Superior temporal gyrus (tissue), 1 donor: ENCODE data around the gene THAP5.
"Not testable (repeated sequence)": the region's sequence is repeated elsewhere in the genome, so short reads cannot be mapped to it uniquely, and the experiment has no call there.

ENCODE experiments used
- DNase-seq: peaks from one replicate; pipeline ENCODE4 v3.0.0-alpha.2; 2016; ENCODE audit errors: extremely low spot score

THAP5 gene

DNA sequence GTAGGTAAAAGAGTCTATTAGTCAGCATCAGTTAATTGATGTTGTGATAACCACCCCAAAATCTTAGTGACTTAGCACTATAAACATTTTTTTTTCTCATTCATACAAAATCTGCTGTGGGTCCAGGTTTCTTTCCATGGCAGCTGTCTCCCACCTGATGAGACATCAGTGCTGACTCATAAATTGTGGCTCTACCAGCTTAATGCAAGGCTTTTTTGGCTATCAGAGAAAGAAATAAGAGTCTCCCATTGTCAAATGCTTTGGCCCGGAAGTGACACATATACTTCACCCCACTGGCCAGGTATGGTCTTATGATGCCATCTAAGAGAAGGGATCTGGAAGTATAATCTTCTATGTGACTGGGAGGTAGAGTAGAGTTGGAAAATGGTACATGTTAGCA, 14.7 kb upstream of the THAP5 start:
- no peak for DNase-seq

DNA sequence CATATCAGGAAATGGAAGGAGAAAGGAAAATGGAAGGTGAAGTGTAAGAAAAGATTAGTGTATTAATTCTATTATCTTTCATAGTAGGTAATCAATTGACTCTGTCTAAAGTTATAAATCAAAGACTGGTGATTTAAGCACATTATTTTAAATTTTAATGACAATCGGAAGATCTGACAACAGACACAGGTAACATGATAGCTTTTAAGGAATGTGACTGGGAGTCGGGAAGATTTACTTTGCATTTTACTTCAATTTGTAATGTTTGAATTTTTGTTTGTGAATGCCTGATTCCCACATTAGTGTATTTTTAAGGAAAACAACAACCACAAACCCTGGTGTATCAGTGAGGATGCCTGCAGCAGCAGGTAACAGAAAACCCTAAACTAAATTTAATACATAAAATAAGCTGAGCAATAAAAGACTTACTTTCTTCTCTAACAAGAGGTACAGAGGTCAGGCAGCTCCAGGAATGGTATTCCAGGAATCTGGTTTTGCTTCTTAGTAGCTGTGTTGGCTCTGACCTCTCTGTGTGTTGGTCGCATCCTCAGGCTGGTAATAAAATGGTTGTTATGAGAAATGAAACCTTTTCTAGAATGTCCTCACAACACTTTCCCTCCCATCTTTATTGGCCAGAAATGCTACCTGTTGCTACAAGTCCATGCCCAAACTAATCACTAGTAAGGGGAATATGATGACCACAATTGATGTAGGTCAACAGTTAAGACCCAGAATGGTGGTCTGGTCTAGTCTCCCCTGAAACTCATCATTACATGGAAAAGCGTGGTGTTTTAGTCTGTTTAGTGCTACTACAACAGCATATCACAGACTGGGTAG, 12.4 kb upstream of the THAP5 start:
- DNase-seq = no peak

DNA sequence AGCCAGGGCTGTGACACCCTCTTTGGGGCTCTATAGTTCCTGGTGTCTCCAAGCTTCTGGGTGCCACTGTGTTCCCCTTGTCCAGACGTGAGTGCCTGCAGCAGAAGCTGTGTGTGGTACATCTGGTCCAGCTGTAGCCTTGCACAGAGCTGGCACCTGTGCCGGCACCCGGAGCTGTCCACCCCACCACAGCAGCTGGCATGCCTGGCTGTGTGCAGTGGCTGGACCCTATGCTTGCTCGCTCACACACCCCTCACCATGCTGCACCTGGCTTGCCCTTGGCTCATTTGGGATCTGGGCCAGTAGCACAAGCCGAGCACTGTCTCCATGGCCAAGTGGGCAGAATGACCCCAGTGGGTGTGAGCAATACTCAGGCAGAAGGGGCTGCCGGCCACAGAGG, 10.8 kb upstream of the THAP5 start:
- no peak for DNase-seq

DNA sequence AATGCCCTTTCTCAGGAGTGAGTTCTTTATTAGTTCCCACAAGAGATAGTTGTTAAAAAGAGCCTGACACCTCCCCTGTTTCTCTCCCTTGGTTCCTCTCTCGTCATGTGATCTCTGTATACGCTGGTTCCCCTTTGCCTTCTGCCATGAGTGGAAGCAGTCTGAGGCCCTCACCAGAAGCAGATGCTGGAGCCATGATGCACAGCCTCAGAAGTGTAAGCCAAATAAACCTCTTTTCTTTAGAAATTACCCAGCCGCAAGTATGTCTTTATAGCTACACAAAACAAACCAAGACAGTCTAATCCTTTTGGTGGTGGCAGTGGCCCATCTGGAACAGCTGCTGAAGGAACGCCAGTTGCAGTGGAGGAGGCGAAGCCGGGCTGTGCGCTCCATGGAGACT, 9.4 kb upstream of the THAP5 start:
- no peak for DNase-seq

DNA sequence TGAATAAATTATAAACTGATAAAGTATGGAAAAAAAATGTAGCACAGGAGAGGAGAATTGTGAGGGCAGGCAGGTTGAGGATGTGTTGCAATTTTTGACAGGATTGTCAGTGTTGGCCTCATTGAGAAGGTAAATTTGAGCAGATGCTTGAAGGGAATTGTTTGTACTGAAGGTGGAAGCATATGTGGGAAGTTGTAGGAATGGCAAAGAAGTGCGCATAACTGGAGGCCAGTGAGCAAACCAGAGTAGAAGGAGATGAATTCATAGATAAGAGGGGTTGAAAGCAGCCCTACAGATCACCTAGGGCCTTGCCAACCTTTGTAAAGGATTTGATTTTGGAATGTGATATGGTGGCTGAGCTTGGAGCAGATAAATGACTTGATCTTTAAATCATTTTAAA, 6.6 kb upstream of the THAP5 start:
- DNase-seq = no peak

DNA sequence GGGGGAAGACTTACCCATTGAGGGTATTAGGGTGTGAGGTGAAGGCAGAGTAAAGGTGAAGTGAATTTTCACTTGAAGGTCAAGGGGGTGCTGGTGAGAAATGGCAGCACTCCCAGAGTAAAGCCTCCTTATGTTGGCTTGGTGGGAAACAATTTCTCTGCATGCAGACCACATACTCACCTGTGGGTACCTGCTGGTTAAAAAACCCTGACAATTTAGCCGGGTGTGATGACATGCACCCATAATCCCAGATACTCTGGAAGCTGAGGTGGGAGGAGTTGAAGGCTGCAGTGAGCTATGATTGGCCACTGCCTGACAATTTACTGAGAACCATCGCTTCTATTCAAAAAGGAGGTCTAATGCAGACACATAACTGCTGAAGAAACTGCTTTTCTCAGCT, 5.7 kb upstream of the THAP5 start:
- DNase-seq = no peak

DNA sequence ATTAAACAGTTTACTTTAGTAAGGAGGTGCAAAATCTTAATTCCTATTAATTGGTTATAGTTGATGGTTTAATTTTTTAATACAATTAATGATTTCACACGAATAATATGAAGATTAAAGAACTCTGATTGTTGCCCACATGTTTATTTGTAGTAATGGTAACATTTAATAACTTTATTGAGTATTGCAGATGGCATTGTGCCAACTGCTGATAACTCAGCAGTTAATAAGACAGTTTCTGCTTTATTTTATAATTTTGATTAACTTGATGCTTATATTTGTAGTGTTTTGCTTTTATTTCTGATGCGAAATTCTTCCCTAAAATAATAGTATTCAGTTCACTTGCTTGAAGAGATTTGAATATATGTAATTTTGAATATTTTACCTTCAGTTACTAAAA, 3.0 kb upstream of the THAP5 start:
- DNase-seq = no peak

DNA sequence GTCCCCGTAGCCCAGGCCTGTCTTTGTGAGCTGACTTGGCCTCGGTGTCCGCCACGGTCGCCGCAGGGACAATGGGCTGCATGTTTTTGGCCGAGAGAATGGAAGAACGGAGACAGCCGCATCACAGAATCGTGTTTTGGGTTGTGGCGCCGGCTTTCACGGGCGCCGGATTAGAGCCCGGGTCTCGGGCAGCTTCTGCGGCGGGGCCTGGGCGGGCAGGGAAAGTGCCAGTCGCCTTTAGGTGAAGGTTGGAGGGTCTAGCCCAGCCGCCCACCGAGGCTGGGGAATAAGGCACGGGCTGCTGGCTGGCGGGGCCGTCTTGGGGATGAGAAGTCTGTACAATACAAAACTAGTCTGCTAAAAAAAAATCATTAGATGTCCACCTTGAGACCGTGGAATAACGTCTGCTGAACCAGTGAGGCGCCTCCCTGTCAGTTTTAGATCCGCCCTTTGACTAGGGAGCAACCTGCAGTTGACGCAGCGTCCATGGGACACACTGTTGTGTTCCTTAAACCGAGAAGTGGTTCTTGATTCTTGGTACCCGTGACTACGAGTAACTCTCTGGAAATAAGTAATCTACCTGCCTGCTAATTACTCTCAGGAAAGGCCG, 745 bp upstream of the THAP5 start:
- DNase-seq = peak; percentile 47

DNA sequence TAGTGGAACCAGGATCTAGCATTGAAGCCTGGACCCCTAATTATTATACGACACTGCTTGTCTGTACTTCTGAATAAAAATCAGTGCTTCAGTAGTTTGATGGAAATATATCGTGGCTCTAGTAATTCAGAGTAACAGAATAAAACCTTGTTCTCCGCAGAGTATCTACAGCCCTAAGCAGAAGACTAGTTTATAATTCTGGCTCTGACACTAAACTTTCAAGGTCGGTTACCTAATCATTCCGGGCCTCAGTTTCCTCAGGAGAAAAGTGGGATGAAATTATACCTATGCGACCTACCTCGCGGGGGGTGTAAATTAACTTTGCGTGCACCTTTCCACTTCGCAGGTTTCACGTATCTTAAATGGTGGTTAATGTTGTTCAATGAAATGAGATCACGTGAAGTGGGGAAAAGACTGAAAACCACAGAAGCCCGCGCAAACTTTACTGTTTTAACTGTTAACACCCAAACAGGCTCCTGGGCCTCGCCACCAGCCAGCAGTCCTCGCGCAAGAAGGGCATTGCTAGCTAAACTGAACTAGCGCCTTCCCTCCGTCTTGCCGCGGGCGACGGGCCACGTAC, 615 bp downstream of the THAP5 start:
- DNase-seq = peak; percentile 29

DNA sequence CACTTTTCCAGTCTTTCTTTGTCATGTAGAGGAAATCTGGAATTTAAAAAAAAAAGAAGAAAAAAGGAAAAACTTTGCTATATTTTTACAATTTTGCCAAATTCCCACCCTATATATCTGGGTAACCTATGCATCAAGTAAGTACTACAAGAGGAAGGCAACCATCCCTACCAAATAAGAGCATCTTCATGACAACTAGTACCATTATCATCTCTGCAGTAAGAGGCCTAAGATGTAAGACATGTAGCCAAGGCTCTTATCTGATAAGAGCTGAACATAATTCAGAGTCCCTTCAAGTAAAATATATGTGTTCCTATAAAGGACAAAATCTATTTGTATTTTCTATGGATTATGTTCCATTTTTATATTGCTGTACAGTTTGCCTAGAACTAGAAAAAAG, 3.5 kb downstream of the THAP5 start:
- DNase-seq = no peak

DNA sequence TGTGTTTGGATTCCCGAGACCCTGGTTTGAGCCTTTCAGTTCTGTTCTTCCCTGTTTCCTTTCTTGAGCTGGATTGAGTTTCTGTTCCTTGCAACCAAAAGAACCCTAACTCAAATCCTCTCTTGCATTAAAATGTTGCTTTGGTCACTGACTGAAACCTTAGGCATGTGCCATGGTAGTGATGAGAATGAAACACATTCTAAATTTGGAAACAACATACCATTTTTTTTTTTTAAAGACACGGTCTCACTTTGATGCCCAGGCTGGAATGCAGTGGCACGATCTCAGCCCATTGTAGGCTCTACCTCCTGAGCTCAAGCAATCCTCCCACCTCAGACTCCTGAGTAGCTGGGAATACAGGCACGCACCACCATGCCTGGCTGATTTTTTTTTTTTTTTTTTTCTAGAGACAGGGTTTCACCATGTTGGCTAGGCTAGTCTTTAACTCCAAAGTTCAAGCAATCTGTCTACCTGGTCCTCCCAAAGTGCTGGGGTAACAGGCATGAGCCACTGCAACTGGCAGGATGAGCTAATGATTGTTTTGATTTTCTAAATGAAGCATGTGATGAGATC, 8.4 kb downstream of the THAP5 start:
- no peak for DNase-seq

DNA sequence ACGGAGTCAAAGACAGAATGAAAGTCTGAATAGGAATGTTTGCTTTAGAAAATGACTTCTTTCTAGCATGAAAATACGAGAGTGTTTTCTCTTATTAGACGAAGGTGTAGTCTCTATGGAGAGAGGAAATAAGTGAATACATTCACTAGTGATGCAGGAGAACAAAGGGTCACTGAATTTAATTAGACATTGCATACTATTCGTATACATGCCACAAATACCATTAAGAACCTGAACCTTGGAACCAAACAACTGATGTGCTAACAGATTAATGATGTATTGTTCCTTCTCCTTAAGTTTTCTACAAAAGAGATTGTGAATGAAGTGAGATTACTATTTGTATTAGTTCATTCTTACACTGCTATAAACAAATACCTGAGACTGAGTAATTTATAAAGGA, 10.3 kb downstream of the THAP5 start:
- DNase-seq = no peak

DNA sequence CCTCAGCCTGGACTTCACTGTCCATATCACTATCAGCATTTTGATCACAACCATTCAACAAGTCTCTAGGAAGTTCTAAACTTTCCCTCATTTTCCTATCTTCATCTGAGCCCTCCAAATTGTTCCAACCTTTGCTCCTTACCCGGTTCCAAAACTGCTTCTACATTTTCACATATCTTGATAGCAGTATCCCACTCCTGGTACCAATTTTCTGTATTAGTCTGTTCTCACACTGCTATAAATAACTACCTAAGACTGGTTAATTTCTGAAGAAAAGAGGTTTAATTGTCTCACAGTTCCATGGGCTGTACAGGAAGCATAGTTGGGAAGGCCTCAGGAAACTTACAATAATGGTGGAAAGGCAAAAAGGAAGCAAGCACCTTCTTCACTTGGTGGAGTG, 11.9 kb downstream of the THAP5 start:
- DNase-seq = no peak

DNA sequence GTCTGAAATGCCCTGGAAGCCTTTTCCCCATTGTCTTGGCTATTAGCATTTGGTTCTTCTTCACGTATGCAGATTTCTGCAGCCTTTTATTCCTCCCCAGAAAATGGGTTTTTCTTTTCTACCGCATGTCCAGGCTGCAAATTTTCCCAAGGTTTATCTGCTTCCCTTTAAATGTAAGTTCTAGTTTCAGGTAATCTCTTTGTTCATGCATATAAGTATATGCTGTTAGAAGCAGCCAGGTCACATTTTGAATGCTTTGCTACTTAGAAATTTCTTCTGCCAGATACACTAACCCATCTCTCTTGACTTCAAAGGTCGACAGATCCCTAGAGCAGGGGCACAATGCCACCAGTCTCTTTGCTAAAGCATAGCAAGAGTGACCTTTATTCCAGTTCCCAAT, 12.3 kb downstream of the THAP5 start:
- no peak for DNase-seq

DNA sequence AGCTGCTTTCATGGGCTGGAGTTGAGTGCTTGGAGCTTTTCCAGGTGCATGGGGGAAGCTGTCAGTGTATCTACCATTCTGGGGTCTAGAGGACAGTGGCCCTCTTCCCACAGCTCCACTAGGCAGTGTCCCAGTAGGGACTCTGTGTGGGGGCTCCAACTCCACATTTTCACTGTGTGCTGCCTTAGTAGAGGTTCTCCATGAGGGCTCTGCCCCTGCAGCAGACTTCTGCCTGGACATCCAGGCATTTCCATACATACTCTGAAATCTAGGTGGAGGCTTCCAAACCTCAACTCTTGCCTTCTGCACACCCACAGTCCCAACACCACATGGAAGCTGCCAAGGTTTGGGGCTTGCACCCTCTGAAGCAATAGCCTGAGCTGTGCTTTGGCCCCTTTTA, 12.8 kb downstream of the THAP5 start:
- not testable (repeated sequence) for DNase-seq

DNA sequence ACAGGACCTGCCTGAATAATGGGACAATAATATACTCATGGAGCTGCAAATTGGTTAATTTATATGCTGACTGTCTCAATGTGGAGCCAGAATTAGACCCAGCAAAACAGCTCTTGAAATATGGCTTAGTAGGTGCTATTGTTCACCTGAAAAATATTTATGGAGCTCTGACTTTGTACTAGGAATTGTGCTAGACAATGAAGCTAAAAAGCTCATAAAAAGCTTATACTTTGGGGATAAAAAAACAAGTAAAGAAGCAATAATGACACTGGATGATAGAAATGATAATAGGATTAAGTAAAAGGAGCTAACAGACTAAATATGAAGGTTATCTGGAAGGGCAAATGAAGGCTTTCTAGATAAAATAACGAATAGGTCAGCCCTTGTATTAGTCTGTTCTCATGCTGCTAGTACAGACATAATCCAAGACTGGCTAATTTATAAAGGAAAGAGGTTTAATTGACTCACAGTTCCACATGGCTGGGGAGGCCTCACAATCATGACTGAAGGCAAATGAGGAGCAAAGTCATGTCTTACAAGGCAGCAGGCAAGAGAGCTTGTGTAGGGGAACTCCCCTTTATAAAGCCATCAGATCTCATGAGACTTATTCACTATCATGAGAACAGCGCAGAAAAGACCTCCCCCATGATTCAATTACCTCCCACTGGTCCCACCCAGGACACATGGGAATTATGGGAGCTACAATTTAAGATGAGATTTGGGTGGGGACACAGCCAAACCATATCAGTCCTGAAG, 21.2 kb downstream of the THAP5 start:
- DNase-seq = not testable (repeated sequence)

DNA sequence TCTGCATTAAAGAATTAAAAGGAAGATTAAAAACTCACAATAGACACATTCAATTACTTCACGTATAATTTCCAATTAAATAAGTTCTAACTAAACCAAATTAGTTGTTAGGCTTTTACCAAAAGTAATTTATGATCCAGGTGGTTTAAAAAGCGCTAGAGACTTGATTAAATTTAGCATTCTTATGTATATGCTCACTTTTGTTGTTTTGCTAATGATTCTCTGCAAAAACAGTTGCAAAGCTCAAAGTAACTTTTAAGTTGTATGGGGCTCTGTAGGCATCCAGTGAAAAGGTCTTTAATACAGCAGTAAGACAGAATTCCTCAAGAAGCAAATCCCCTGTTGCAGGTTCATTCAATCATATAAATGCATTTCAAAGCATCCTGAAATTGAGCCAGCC, 28.0 kb downstream of the THAP5 start:
- no peak for DNase-seq

DNA sequence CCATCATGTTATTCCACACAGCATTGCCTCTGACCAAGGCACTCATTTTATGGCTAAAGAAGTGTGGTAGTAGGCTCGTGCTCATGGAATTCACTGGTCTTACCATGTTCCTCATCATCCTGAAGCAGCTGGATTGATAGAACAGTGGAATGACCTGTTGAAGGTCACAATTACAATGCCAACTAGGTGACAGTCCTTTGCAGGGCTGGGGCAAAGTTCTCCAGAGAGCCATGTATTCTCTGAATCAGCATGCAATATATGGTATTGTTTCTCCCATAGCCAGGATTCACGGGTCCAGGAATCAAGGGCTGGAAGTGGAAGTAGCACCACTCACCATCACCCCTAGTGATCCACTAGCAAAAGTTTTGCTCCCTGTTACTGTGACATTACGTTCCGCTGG, 30.8 kb downstream of the THAP5 start:
- DNase-seq = not testable (repeated sequence)

DNA sequence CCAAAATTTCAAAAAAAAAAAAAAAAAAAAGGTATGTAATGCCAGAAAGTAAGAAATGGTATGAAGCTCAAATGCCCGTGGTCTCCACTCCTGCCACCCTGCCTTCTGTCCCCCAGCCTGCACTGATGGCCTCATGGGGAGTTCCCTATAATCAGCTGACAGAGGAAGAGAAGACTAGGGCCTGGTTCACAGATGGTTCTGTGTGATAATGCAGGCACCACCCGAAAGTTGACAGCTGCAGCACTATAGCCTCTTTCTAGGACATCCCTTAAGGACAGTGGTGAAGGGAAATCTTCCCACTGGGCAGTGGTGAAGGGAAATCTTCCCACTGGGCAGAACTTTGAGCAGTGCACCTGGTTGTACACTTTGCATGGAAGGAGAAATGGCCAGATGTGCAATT, 31.3 kb downstream of the THAP5 start:
- not testable (repeated sequence) for DNase-seq

DNA sequence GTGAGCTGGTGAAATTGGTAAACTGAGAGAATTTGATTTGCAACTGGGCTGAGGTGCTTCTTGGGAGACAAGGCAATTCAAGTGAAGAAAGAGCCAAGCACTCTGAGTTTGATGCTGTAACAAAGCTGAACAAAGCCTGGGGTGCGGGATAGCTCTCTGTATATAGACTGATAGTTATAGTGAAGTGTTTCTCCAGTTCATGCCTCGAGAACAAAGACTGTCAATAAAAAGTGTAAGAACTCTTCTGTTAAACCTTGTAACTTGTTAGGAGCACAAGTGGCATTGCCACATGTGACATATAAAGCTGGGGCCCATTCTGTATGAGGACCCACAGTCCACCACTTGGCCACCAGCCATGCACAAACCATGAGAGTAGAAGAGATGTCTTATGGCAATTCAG, 32.3 kb downstream of the THAP5 start:
- DNase-seq = no peak

DNA sequence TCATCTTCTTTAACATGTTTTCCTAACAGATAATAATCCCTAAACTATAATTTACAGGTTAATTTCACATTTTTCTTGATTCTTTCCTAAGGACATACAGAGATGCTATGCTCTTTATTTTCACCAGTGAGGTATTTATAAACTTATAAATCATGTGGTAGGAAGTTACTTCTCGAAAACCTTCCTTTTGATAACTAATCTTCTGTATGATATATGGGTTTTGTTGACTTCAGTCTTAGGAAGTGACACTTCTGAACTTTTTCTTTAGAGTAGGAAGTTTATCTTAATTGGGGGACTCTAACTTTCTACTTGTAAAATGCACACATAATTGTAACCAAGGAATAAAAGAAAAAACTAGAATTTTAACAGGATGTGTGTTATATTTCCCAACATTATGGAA, 33.8 kb downstream of the THAP5 start:
- no peak for DNase-seq

DNA sequence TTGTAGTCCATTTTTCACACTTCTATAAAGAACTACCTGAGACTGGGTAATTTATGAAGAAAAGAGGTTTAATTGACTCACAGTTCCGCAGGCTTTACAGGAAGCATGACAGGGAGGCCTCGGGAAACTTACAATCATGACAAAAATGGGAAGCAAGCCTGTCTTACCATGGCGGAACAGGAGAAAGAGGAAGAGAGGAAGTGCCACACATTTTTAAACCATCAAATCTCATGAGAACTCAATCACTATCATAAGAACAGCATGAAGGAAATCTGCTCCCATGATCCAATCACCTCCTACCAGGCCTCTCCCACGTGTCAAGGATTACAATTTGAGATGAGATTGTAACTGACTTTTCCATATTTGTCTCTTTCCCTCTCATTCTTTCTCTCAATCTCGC, 34.2 kb downstream of the THAP5 start:
- no peak for DNase-seq
